HG02885 (cell line): Measurements from ENCODE around the gene PIGN.

Source experiments
- ATAC-seq: cut with Tn5 transposase; IDR thresholded peaks from one replicate; pipeline ENCODE4 v1.9.1; 2021; ENCODE audit warnings: mild to moderate bottlenecking; ENCODE audit not compliant: unreplicated experiment, poor library complexity

The PIGN gene

GRCh38 chr18:62119884-62120283 lies 67.0 kb downstream of the PIGN start:
- no peak for ATAC-seq

GRCh38 chr18:62118328-62118727 lies 68.5 kb downstream of the PIGN start:
- no peak for ATAC-seq

- no peak for ATAC-seq
Observed at GRCh38 chr18:62109676-62110075, 77.2 kb downstream of the PIGN start.

- ATAC-seq = no peak
Observed at GRCh38 chr18:62107881-62108280, 79.0 kb downstream of the PIGN start.

GRCh38 chr18:62106271-62106670 lies 80.6 kb downstream of the PIGN start:
- no peak for ATAC-seq

- ATAC-seq = no peak
Observed at GRCh38 chr18:62105376-62105775, 81.5 kb downstream of the PIGN start.

- ATAC-seq = peak; percentile 76
Observed at GRCh38 chr18:62102221-62102620, 84.6 kb downstream of the PIGN start.

- no peak for ATAC-seq
Observed at GRCh38 chr18:62101321-62101721, 85.5 kb downstream of the PIGN start.

GRCh38 chr18:62098960-62099359 lies 87.9 kb downstream of the PIGN start:
- ATAC-seq = no peak

- no peak for ATAC-seq
Observed at GRCh38 chr18:62097698-62098097, 89.2 kb downstream of the PIGN start.

GRCh38 chr18:62091487-62092120 lies 95.3 kb downstream of the PIGN start:
- no peak for ATAC-seq

- no peak for ATAC-seq
Observed at GRCh38 chr18:62089174-62089573, 97.7 kb downstream of the PIGN start.

GRCh38 chr18:62088156-62088555 lies 98.7 kb downstream of the PIGN start:
- ATAC-seq = no peak

GRCh38 chr18:62085756-62086155 lies 101.1 kb downstream of the PIGN start:
- ATAC-seq = no peak

GRCh38 chr18:62081761-62082294 lies 105.0 kb downstream of the PIGN start:
- ATAC-seq = no peak

- ATAC-seq = no peak
Observed at GRCh38 chr18:62081248-62081647, 105.6 kb downstream of the PIGN start.

- no peak for ATAC-seq
Observed at GRCh38 chr18:62080172-62080900, 106.5 kb downstream of the PIGN start.

GRCh38 chr18:62073461-62074281 lies 113.2 kb downstream of the PIGN start:
- ATAC-seq = no peak

- no peak for ATAC-seq
Observed at GRCh38 chr18:62072370-62072769, 114.5 kb downstream of the PIGN start.

- no peak for ATAC-seq
Observed at GRCh38 chr18:62071071-62071470, 115.8 kb downstream of the PIGN start.

- no peak for ATAC-seq
Observed at GRCh38 chr18:62070302-62070701, 116.6 kb downstream of the PIGN start.
